HUES6 (cell line): ENCODE data around the gene ZNF860.
A peak's percentile ranks its signal among the peaks of the same experiment; 100 is the strongest.

ENCODE experiments used
- H3K27ac ChIP-seq: 2 replicates; pipeline ENCODE4 v1.7.0; 2013; ENCODE audit warnings: low read depth, mild to moderate bottlenecking, low read length, inconsistent platforms
- H3K27me3 ChIP-seq: 2 replicates; pipeline ENCODE4 v1.6.1; 2013; ENCODE audit warnings: low read length; ENCODE audit not compliant: control insufficient read depth, insufficient read depth
- H3K36me3 ChIP-seq: 2 replicates; pipeline ENCODE4 v1.6.1; 2013; ENCODE audit warnings: low read length; ENCODE audit not compliant: control insufficient read depth, insufficient read depth
- H3K4me1 ChIP-seq: 2 replicates; pipeline ENCODE4 v1.6.1; 2013; ENCODE audit warnings: low read length; ENCODE audit not compliant: control insufficient read depth, insufficient read depth
- H3K4me3 ChIP-seq: 2 replicates; pipeline ENCODE4 v1.5.1; 2013; ENCODE audit warnings: low read depth, low read length
- H3K9ac ChIP-seq: one replicate; pipeline ENCODE4 v1.6.1; 2013; ENCODE audit warnings: mild to moderate bottlenecking, low read length
- H3K9me3 ChIP-seq: 2 replicates; pipeline ENCODE4 v1.6.1; 2013; ENCODE audit warnings: low read depth, low read length; ENCODE audit not compliant: control insufficient read depth, insufficient read depth

The ZNF860 gene

DNA sequence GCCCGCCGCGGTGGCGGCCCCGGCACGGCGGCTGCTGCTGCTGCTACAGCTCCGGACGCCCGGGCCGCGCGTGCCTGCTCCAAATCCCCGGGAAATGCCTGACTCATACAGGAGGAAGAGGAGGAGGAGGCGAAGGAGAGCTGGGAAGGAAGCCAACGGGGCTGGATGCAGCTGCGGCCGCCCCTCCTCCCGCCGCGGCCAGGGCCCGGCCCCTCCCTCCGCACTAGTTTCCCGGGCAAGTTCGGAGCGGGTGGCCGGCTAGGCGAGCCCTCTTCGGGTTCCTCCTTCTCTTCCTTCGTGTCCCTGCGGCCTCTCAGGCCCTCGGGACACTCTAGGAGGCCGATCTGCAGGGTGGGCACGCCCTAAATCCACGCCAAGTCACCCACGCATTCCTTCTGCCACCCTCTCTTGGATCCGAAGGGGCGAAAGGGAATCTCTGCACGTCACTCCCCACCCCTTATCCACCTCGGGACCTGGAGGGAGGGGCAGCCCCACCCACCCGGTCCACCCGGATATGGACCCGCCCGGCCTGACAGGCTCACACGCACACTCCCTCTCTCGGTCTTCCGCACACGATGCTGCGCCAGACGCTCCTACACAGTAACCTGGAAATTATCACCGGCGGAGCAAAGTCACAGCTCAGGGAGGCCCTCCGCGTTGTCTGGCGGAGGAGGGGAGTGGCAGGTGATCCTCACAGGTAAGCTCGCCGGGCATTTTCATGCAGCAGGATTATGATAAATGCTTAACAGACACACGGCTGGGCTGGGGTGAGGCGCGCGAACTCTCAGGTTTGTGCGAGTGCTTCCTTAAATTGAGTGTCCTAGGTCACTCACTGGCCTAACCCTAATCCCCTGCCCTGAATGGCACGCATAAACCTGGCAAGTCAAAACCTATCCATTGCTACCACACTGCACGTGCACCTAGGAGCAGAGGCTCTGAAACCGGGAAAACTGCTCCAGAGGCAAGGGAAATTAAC, at the start of gene ZNF860, which contains the start of gene OSBPL10:
Gene ZNF860, plus strand, starts transcription at position 545 of the 976 bp plus-strand sequence. CDS start 7,330 bp downstream, outside the sequence.
Gene OSBPL10, minus strand, starts transcription at position 57 of the 976 bp plus-strand sequence. CDS start 83 bp downstream, outside the sequence.
- Histone ChIP-seq H3K9me3 (no peaks in the 10 kb centered on the region), H3K9ac (peak within 1 kb of the TSS; percentile 68), H3K4me1 (peaks cover 10% of the 10 kb centered on the region; the same call in 1 of the 2 replicates), H3K27ac (0 out of 2 replicates have a peak within 1 kb of the TSS, but pooled peaks have one; percentile 30), H3K36me3 (no peaks in the 10 kb centered on the region; the same call in 1 of the 2 replicates), H3K27me3 (peaks cover 18% of the 10 kb centered on the region; the same call in 1 of the 2 replicates), H3K4me3 (peak within 1 kb of the TSS; percentile 87)

DNA sequence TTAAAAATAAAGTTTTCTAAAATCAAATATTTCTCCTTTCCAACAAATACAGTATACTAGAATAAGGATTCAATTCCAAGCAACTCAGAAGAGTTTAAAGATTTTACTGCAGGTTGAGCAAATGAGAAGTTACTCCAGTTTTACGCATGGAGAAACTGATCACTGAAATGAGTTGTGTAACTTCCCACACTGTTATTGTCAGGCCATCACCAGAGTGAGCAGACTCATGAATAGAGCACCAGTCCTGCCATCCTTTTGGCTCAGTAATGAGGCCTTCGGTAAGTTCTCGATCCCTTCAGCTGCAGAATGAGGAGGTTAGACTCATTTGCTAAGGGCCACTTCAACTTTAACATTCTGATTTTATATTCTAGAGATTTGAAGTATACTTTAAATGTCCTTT, 48.6 kb upstream of the ZNF860 start:
- no peaks in the 10 kb centered on the region for H3K36me3 ChIP-seq
- H3K27ac ChIP-seq: no peak overlapping the region
- H3K4me3 ChIP-seq: no peak overlapping the region
- no peak overlapping the region for H3K9ac ChIP-seq
- no peaks in the 10 kb centered on the region for H3K9me3 ChIP-seq
- H3K4me1 ChIP-seq: peaks cover 22% of the 10 kb centered on the region
- no peaks in the 10 kb centered on the region for H3K27me3 ChIP-seq

GRCh38 chr3:31934018-31934417, 47.5 kb upstream of the ZNF860 start:
- no peak overlapping the region for H3K27ac ChIP-seq
- no peak overlapping the region for H3K4me3 ChIP-seq
- H3K4me1 ChIP-seq: peaks cover 21% of the 10 kb centered on the region
- H3K9me3 ChIP-seq: no peaks in the 10 kb centered on the region
- H3K36me3 ChIP-seq: no peaks in the 10 kb centered on the region
- H3K27me3 ChIP-seq: no peaks in the 10 kb centered on the region
- no peak overlapping the region for H3K9ac ChIP-seq

DNA sequence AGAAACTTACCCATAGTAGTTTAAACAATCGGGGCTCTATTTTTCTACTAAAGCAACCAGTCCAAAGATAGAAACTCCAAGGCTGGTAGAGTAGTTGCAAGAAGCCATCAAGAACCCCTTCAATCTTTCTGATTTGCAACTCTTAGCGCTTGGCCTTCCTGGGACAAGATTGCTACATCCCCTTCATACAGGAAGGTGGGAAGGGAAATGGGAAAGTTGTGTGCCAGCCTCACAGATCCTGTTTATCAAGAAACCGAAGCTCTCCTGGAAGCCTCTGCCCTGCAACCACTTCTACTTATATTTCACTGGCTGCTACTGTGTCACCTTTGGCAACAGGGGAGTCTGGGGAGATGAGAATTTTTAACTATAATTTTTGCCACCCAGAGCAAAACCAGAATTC, 46.7 kb upstream of the ZNF860 start:
- Histone ChIP-seq H3K4me1 (peaks cover 21% of the 10 kb centered on the region), H3K9me3 (no peaks in the 10 kb centered on the region), H3K36me3 (no peaks in the 10 kb centered on the region), H3K4me3 (no peak overlapping the region), H3K27me3 (no peaks in the 10 kb centered on the region), H3K27ac (no peak overlapping the region), H3K9ac (no peak overlapping the region)

DNA sequence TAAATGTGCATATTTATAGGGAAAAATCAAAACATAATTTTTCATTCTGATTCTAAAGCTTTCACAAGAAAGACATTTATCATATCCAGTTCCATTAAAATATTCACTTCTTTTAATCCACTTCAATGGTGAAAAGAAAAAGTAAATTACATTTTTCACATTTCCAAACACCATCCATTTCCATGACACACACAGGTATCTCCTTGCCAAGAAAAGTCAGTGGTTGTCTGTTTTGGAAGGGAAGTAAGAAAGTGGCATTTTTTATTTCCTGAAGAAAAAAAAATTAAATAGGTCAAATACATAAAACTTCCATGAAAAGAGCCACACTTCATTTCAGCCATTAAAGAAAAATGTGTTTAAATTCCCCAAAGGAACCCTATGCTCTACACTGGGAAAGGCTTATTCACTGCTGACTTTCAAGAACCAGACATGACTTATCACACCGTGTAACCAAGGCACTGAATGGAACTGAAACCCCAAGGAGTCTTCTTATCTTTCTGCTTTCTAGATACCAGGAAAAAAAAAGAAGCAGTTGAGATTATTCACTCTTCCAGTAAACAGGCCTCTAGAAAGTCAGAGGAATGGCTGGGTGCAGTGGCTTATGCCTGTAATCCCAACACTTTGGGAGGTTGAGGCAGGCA, 45.0 kb upstream of the ZNF860 start:
- no peaks in the 10 kb centered on the region for H3K27me3 ChIP-seq
- no peak overlapping the region for H3K9ac ChIP-seq
- H3K4me3 ChIP-seq: no peak overlapping the region
- H3K9me3 ChIP-seq: no peaks in the 10 kb centered on the region
- H3K27ac ChIP-seq: no peak overlapping the region
- no peaks in the 10 kb centered on the region for H3K36me3 ChIP-seq
- H3K4me1 ChIP-seq: peaks cover 24% of the 10 kb centered on the region

DNA sequence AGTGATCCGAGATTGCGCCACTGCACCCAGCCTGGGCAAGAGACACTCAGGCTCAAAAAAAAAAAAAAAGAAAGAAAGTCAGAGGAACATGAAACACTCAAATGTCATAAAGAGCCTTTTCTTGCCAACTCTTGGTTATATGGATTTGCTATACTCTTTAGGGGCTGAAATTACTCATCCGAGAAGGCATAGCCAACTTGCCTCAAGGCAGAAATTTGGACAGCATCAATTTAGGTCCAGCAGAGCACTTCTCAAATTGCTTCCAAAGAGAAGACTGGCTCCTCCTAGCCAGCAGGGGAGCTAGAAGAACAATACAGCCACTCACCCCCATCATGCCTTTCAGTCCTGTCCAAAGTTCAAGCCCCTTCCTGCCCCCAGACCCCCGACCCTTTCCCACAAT, 44.3 kb upstream of the ZNF860 start:
- no peaks in the 10 kb centered on the region for H3K9me3 ChIP-seq
- peaks cover 31% of the 10 kb centered on the region for H3K4me1 ChIP-seq
- no peaks in the 10 kb centered on the region for H3K36me3 ChIP-seq
- no peak overlapping the region for H3K9ac ChIP-seq
- H3K4me3 ChIP-seq: no peak overlapping the region
- H3K27ac ChIP-seq: no peak overlapping the region
- H3K27me3 ChIP-seq: no peaks in the 10 kb centered on the region

- Histone ChIP-seq H3K27me3 (no peaks in the 10 kb centered on the region), H3K4me3 (no peak overlapping the region), H3K27ac (no peak overlapping the region), H3K4me1 (peaks cover 29% of the 10 kb centered on the region), H3K36me3 (no peaks in the 10 kb centered on the region), H3K9ac (no peak overlapping the region), H3K9me3 (no peaks in the 10 kb centered on the region)
These were observed 39.1 kb upstream of the ZNF860 start for GRCh38 chr3:31942446-31942845.

GRCh38 chr3:31943041-31943440, 38.5 kb upstream of the ZNF860 start:
- Histone ChIP-seq H3K27ac (no peak overlapping the region), H3K4me1 (peaks cover 35% of the 10 kb centered on the region), H3K4me3 (no peak overlapping the region)

GRCh38 chr3:31945738-31946052, 35.9 kb upstream of the ZNF860 start:
- H3K27ac ChIP-seq: no peak overlapping the region
- H3K9me3 ChIP-seq: peaks cover 4% of the 10 kb centered on the region; the same call in 1 of the 2 replicates
- peaks cover 39% of the 10 kb centered on the region for H3K4me1 ChIP-seq
- H3K9ac ChIP-seq: no peak overlapping the region
- no peak overlapping the region for H3K4me3 ChIP-seq
- H3K36me3 ChIP-seq: no peaks in the 10 kb centered on the region
- H3K27me3 ChIP-seq: no peaks in the 10 kb centered on the region

More at GRCh38 chr3:31943041-31943440, 38.5 kb upstream of the ZNF860 start:
- Histone ChIP-seq H3K9ac (no peak overlapping the region), H3K9me3 (no peaks in the 10 kb centered on the region), H3K27me3 (no peaks in the 10 kb centered on the region), H3K36me3 (no peaks in the 10 kb centered on the region)

GRCh38 chr3:31946484-31947081, 35.0 kb upstream of the ZNF860 start:
- no peak overlapping the region for H3K4me3 ChIP-seq
- peaks cover 35% of the 10 kb centered on the region for H3K4me1 ChIP-seq
- no peak overlapping the region for H3K27ac ChIP-seq
- no peak overlapping the region for H3K9ac ChIP-seq
- H3K36me3 ChIP-seq: no peaks in the 10 kb centered on the region
- peaks cover 7% of the 10 kb centered on the region; the same call in 1 of the 2 replicates for H3K9me3 ChIP-seq
- H3K27me3 ChIP-seq: no peaks in the 10 kb centered on the region
